ENCODE data around the gene QDPR. TPM values are rescaled to one million over a fixed set of nuclear protein-coding genes. Genes with fewer than 3 reads are reported as not detected.

The QDPR gene
- total and polyA plus RNA-seq, 9 of the 15 experiments (the other 6 are each of a cell fraction or from before 2014, with no cell fraction given) = 5.7 to 29.7 (median 17.2) TPM

DNA sequence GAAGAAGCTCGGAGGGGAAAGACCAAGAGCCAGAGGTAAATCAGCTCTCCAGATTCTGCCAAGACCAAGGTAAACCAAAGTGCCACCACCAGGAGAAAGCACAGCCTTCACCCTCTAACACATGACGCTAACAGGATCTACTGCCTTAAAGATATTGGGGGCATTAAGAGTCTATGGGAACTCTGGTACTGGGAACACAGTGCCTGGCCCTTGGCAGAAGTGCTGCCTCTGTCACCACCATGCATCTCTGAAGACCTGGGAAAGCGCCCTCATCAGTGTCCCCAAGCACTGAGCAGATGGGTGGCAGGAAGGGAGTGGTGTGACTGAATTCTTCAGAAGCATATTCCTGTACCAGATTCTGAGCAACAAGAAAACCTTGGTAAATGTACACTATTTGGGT, 1.3 kb downstream of the QDPR start:
- WGBS (ENCODE audit: insufficient coverage, low coverage, missing lambda C conversion rate) = 84% methylated on average over 3 of the region's 3 CpGs
- Histone ChIP-seq H3K4me3 (peak overlapping the region; percentile 89; the same call in 1 of the 2 replicates), H3K4me1 (replicated peaks in 1 of 2; ENCODE audit: control insufficient read depth in 2 of 2, insufficient read depth in 2 of 2, low read length in 2 of 2) (peaks cover 8 to 17% of the 10 kb centered on the region in 2 experiments; a peak in 4 of 5 replicates), H3K9me1 (ENCODE audit: control insufficient read depth, insufficient read depth, low read length) (no peaks in the 10 kb centered on the region), H3K9me3 (replicated peaks; ENCODE audit: control insufficient read depth, insufficient read depth, low read depth, low read length) (no peaks in the 10 kb centered on the region), H3K4me2 (ENCODE audit: insufficient read depth, low read length) (peak overlapping the region; percentile 92), H3K9ac (ENCODE audit: insufficient read depth in 1 of 2, low read depth in 2 of 2, low read length in 2 of 2) (peak overlapping the region; percentile 50 to 86; a peak in 2 of 4 replicates), H3K36me3 (ENCODE audit: control insufficient read depth, insufficient read depth, low read length) (peaks cover 42% of the 10 kb centered on the region), H3K79me2 (ENCODE audit: control insufficient read depth, insufficient read depth, low read length) (peaks cover 19% of the 10 kb centered on the region), H3K27me3 (ENCODE audit: control insufficient read depth in 2 of 2, insufficient read depth in 2 of 2, low read length in 2 of 2) (peaks cover 5 to 6% of the 10 kb centered on the region in 2 experiments; a peak in 4 of 5 replicates), H4K20me1 (replicated peaks; ENCODE audit: control insufficient read depth, insufficient read depth, low read length) (peaks cover 4% of the 10 kb centered on the region; the same call in 1 of the 2 replicates), H3K27ac (ENCODE audit: extremely low read depth, low read depth, low read length) (no peak overlapping the region), H2AFZ (ENCODE audit: low read depth, low read length) (no peak overlapping the region; the same call in 1 of the 2 replicates)
- CTCF ChIA-PET (ENCODE audit: low intra/inter-chr PET ratio) = no interaction called here
- TF ChIP-seq ZNF197 (CRISPR knock-in tag; IDR thresholded peaks at IDR 0.05; ENCODE audit: low read depth) (no peak), SRSF1 (IDR thresholded peaks at IDR 0.05; ENCODE audit: low read depth, low read length) (no peak), SMARCA4 (IDR thresholded peaks at IDR 0.05) (no peak), ZNF695 (CRISPR knock-in tag; IDR thresholded peaks at IDR 0.05) (no peak), SMAD2 (IDR thresholded peaks at IDR 0.05; ENCODE audit: low read depth, low read length) (no peak), RBM14 (IDR thresholded peaks at IDR 0.05; ENCODE audit: borderline replicate concordance, insufficient read depth, low read depth, low read length) (no peak), ATF7 (IDR thresholded peaks at IDR 0.05) (no peak), MEF2A (IDR thresholded peaks at IDR 0.05; ENCODE audit: control insufficient read depth, low read depth, low read length) (no peak), NBN (IDR thresholded peaks at IDR 0.05; ENCODE audit: low read depth) (no peak)
- TF ChIP-seq, protein P1, sequence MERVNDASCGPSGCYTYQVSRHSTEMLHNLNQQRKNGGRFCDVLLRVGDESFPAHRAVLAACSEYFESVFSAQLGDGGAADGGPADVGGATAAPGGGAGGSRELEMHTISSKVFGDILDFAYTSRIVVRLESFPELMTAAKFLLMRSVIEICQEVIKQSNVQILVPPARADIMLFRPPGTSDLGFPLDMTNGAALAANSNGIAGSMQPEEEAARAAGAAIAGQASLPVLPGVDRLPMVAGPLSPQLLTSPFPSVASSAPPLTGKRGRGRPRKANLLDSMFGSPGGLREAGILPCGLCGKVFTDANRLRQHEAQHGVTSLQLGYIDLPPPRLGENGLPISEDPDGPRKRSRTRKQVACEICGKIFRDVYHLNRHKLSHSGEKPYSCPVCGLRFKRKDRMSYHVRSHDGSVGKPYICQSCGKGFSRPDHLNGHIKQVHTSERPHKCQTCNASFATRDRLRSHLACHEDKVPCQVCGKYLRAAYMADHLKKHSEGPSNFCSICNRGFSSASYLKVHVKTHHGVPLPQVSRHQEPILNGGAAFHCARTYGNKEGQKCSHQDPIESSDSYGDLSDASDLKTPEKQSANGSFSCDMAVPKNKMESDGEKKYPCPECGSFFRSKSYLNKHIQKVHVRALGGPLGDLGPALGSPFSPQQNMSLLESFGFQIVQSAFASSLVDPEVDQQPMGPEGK (CRISPR knock-in tag; IDR thresholded peaks at IDR 0.05; ENCODE audit: borderline replicate concordance) = no peak
- BruUV-seq (replicated peaks) = no TSS peak
- DNase-seq (ENCODE audit: extremely low read depth in 1 of 4, low spot score in 3 of 4) = no peak
- FAIRE-seq = no peak
- in situ Hi-C loops (cut with MboI) = no loop called here
- 0 out of 3 replicates have a peak, but pooled peaks have one; percentile 2 for ATAC-seq
- intact Hi-C loops (cut with micrococcal nuclease) = no loop called here
- POLR2A ChIA-PET = interaction anchor here (0.9 to 1.2 kb wide), 2 partner anchors 16 to 21 kb away, joined by 3 to 4 read pairs; no protein-coding TSS in a partner anchor

Measured in K562 (cell line).